Stimulated activated effector memory CD8-positive, alpha-beta T cell treated with anti-CD3 and anti-CD28 coated beads, Interleukin-12 subunit alpha, Interleukin-12 subunit beta, amount 100 ng/mL, for 72 hours (primary cell): Measurements from ENCODE around the gene AGL.
"Not testable (repeated sequence)": the region's sequence is repeated elsewhere in the genome, so short reads cannot be mapped to it uniquely, and the experiment has no call there.

ENCODE experiments used
- ATAC-seq: fragments of 150-1000 bp; cut with Tn5 transposase; 2 replicates; pipeline ENCODE4 v1.10.0; 2021
- DNase-seq, 2 donors: peaks; one replicate each; pipeline ENCODE4 v3.0.0; 2021 to 2022; ENCODE audit warnings: low spot score in 2 of 2
- H3K27ac Mint-ChIP-seq: one replicate; pipeline ENCODE4 v1.8.0; 2022; ENCODE audit warnings: mild to moderate bottlenecking, mixed read lengths
- H3K36me3 Mint-ChIP-seq: one replicate; pipeline ENCODE4 v1.8.0; 2022; ENCODE audit warnings: mild to moderate bottlenecking, mixed read lengths
- H3K4me1 Mint-ChIP-seq: one replicate; pipeline ENCODE4 v1.8.0; 2022; ENCODE audit warnings: mixed read lengths
- H3K4me3 Mint-ChIP-seq: one replicate; pipeline ENCODE4 v1.8.0; 2022; ENCODE audit warnings: mild to moderate bottlenecking, mixed read lengths
- H3K9me3 Mint-ChIP-seq: one replicate; pipeline ENCODE4 v1.8.0; 2022; ENCODE audit warnings: mixed read lengths

AGL gene

GRCh38 chr1:99849744-99850458 is at the start of gene AGL:
AGL (plus strand) TSS chr1:99850361; CDS start chr1:99851043, 682 bp downstream.
- peak within 1 kb of the TSS; percentile 94 for H3K27ac Mint-ChIP-seq
- ATAC-seq, result peak; percentile 99
- peak; percentile 81 to 92 for DNase-seq
- peak within 1 kb of the TSS; percentile 91 for H3K4me3 Mint-ChIP-seq
- H3K9me3 Mint-ChIP-seq, result no peaks in the 10 kb centered on the region
- peaks cover 25% of the 10 kb centered on the region for H3K36me3 Mint-ChIP-seq
- H3K4me1 Mint-ChIP-seq, result peaks cover 19% of the 10 kb centered on the region

- H3K9me3 Mint-ChIP-seq, result no peaks in the 10 kb centered on the region
- DNase-seq (no peak), ATAC-seq (no peak)
- H3K4me3 Mint-ChIP-seq, result no peak overlapping the region
- H3K36me3 Mint-ChIP-seq, result no peaks in the 10 kb centered on the region
- H3K4me1 Mint-ChIP-seq, result no peaks in the 10 kb centered on the region
- H3K27ac Mint-ChIP-seq, result no peak overlapping the region
Measured at GRCh38 chr1:99801584-99801983, 48.6 kb upstream of the AGL start.

- H3K27ac Mint-ChIP-seq, result no peak overlapping the region
- DNase-seq (no peak), ATAC-seq (no peak)
- no peak overlapping the region for H3K4me3 Mint-ChIP-seq
- H3K9me3 Mint-ChIP-seq, result no peaks in the 10 kb centered on the region
- H3K4me1 Mint-ChIP-seq, result no peaks in the 10 kb centered on the region
- no peaks in the 10 kb centered on the region for H3K36me3 Mint-ChIP-seq
Measured at GRCh38 chr1:99806882-99807281, 43.3 kb upstream of the AGL start.

GRCh38 chr1:99808391-99809115 is 41.6 kb upstream of the AGL start:
- no peaks in the 10 kb centered on the region for H3K9me3 Mint-ChIP-seq
- peak overlapping the region; percentile 79 for H3K27ac Mint-ChIP-seq
- no peaks in the 10 kb centered on the region for H3K36me3 Mint-ChIP-seq
- DNase-seq, result peak; percentile 16 to 63
- ATAC-seq, result peak; percentile 91
- H3K4me1 Mint-ChIP-seq, result no peaks in the 10 kb centered on the region
- H3K4me3 Mint-ChIP-seq, result peak overlapping the region; percentile 27

GRCh38 chr1:99811075-99811474 is 39.1 kb upstream of the AGL start:
- Mint-ChIP-seq H3K36me3 (no peaks in the 10 kb centered on the region), H3K27ac (no peak overlapping the region), H3K4me3 (no peak overlapping the region), H3K9me3 (no peaks in the 10 kb centered on the region), H3K4me1 (no peaks in the 10 kb centered on the region)
- no peak for ATAC-seq
- DNase-seq, result no peak

GRCh38 chr1:99811747-99812146 is 38.4 kb upstream of the AGL start:
- Mint-ChIP-seq H3K9me3 (no peaks in the 10 kb centered on the region), H3K4me3 (no peak overlapping the region), H3K36me3 (no peaks in the 10 kb centered on the region), H3K27ac (no peak overlapping the region), H3K4me1 (no peaks in the 10 kb centered on the region)
- DNase-seq (no peak), ATAC-seq (no peak)

- DNase-seq, result no peak
- ATAC-seq, result no peak
- H3K27ac Mint-ChIP-seq, result no peak overlapping the region
- no peaks in the 10 kb centered on the region for H3K4me1 Mint-ChIP-seq
- no peaks in the 10 kb centered on the region for H3K9me3 Mint-ChIP-seq
- H3K36me3 Mint-ChIP-seq, result no peaks in the 10 kb centered on the region
- no peak overlapping the region for H3K4me3 Mint-ChIP-seq
Measured at GRCh38 chr1:99814373-99814900, 35.7 kb upstream of the AGL start.

GRCh38 chr1:99816656-99817055 is 33.5 kb upstream of the AGL start:
- Mint-ChIP-seq H3K27ac (peak overlapping the region; percentile 30), H3K9me3 (no peaks in the 10 kb centered on the region), H3K36me3 (no peaks in the 10 kb centered on the region), H3K4me1 (peaks cover 14% of the 10 kb centered on the region), H3K4me3 (no peak overlapping the region)
- ATAC-seq (no peak), DNase-seq (no peak)

- H3K4me3 Mint-ChIP-seq, result no peak overlapping the region
- no peak overlapping the region for H3K27ac Mint-ChIP-seq
- H3K4me1 Mint-ChIP-seq, result peaks cover 14% of the 10 kb centered on the region
- no peaks in the 10 kb centered on the region for H3K36me3 Mint-ChIP-seq
- no peaks in the 10 kb centered on the region for H3K9me3 Mint-ChIP-seq
- DNase-seq, result no peak
- ATAC-seq, result no peak
Measured at GRCh38 chr1:99818063-99818699, 32.0 kb upstream of the AGL start.

GRCh38 chr1:99820546-99820945 is 29.6 kb upstream of the AGL start:
- ATAC-seq (peak; percentile 95), DNase-seq (peak in 1 of 2 donors; percentile 61)
- H3K36me3 Mint-ChIP-seq, result no peaks in the 10 kb centered on the region
- H3K9me3 Mint-ChIP-seq, result no peaks in the 10 kb centered on the region
- H3K4me3 Mint-ChIP-seq, result no peak overlapping the region
- H3K27ac Mint-ChIP-seq, result no peak overlapping the region
- H3K4me1 Mint-ChIP-seq, result peaks cover 14% of the 10 kb centered on the region

GRCh38 chr1:99825098-99825497 is 25.1 kb upstream of the AGL start:
- Mint-ChIP-seq H3K36me3 (no peaks in the 10 kb centered on the region), H3K4me1 (peaks cover 8% of the 10 kb centered on the region), H3K4me3 (no peak overlapping the region), H3K27ac (no peak overlapping the region), H3K9me3 (no peaks in the 10 kb centered on the region)
- DNase-seq, result no peak
- ATAC-seq, result no peak

GRCh38 chr1:99825702-99826101 is 24.5 kb upstream of the AGL start:
- H3K4me1 Mint-ChIP-seq, result peaks cover 3% of the 10 kb centered on the region
- no peaks in the 10 kb centered on the region for H3K36me3 Mint-ChIP-seq
- H3K9me3 Mint-ChIP-seq, result no peaks in the 10 kb centered on the region
- no peak for ATAC-seq
- H3K27ac Mint-ChIP-seq, result no peak overlapping the region
- H3K4me3 Mint-ChIP-seq, result no peak overlapping the region
- no peak for DNase-seq

GRCh38 chr1:99827970-99828369 is 22.2 kb upstream of the AGL start:
- H3K27ac Mint-ChIP-seq, result no peak overlapping the region
- no peaks in the 10 kb centered on the region for H3K36me3 Mint-ChIP-seq
- DNase-seq, result no peak
- no peaks in the 10 kb centered on the region for H3K4me1 Mint-ChIP-seq
- H3K9me3 Mint-ChIP-seq, result no peaks in the 10 kb centered on the region
- ATAC-seq, result no peak
- H3K4me3 Mint-ChIP-seq, result no peak overlapping the region

- DNase-seq, result no peak
- no peak for ATAC-seq
- H3K36me3 Mint-ChIP-seq, result no peaks in the 10 kb centered on the region
- no peaks in the 10 kb centered on the region for H3K4me1 Mint-ChIP-seq
- no peak overlapping the region for H3K4me3 Mint-ChIP-seq
- no peaks in the 10 kb centered on the region for H3K9me3 Mint-ChIP-seq
- H3K27ac Mint-ChIP-seq, result no peak overlapping the region
Measured at GRCh38 chr1:99829269-99829668, 20.9 kb upstream of the AGL start.

GRCh38 chr1:99833911-99834310 is 16.2 kb upstream of the AGL start:
- ATAC-seq, H3K27ac Mint-ChIP-seq, H3K36me3 Mint-ChIP-seq, H3K9me3 Mint-ChIP-seq, DNase-seq, H3K4me3 Mint-ChIP-seq, H3K4me1 Mint-ChIP-seq: not testable (repeated sequence)
